Endodermal cell (in vitro differentiated cells): ENCODE results near the gene CTIF. TPM values are rescaled to one million over a fixed set of nuclear protein-coding genes. Genes with fewer than 3 reads are reported as not detected.
A peak's percentile ranks its signal among the peaks of the same experiment; 100 is the strongest.

Experiments used
- DNase-seq: peaks from one replicate; pipeline ENCODE4 v3.0.0-alpha.2; 2017
- H3K27ac ChIP-seq: 2 replicates; pipeline ENCODE4 v1.5.1; 2013; ENCODE audit warnings: mild to moderate bottlenecking, low read depth, low read length, moderate library complexity
- H3K27me3 ChIP-seq: 2 replicates; pipeline ENCODE4 v1.6.1; 2013; ENCODE audit warnings: mild to moderate bottlenecking, low read length, moderate library complexity; ENCODE audit not compliant: insufficient read depth, control insufficient read depth, poor library complexity, severe bottlenecking
- H3K36me3 ChIP-seq: 2 replicates; pipeline ENCODE4 v1.7.0; 2013; ENCODE audit warnings: mild to moderate bottlenecking, low read length, moderate library complexity; ENCODE audit not compliant: control insufficient read depth, insufficient read depth
- H3K4me1 ChIP-seq: one replicate; pipeline ENCODE4 v1.7.0; 2013; ENCODE audit warnings: low read length; ENCODE audit not compliant: control insufficient read depth, insufficient read depth
- H3K4me3 ChIP-seq: 2 replicates; pipeline ENCODE4 v1.5.1; 2013; ENCODE audit warnings: mild to moderate bottlenecking, low read length, moderate library complexity
- H3K9ac ChIP-seq: 2 replicates; pipeline ENCODE4 v1.6.1; 2013; ENCODE audit warnings: mild to moderate bottlenecking, low read length, moderate library complexity; ENCODE audit not compliant: poor library complexity, severe bottlenecking; ENCODE audit errors: extremely low read depth
- H3K9me3 ChIP-seq: 2 replicates; pipeline ENCODE4 v1.6.1; 2013; ENCODE audit warnings: mild to moderate bottlenecking, low read length, moderate library complexity; ENCODE audit not compliant: control insufficient read depth
- H3K27ac Mint-ChIP-seq: 2 replicates; pipeline ENCODE4 v1.8.0; 2020; ENCODE audit warnings: mixed read lengths
- H3K27me3 Mint-ChIP-seq: 2 replicates; pipeline ENCODE4 v1.8.0; 2021; ENCODE audit warnings: mild to moderate bottlenecking, mixed read lengths; ENCODE audit not compliant: insufficient read depth
- H3K36me3 Mint-ChIP-seq: 2 replicates; pipeline ENCODE4 v1.8.0; 2020; ENCODE audit warnings: low read depth, mixed read lengths
- H3K4me1 Mint-ChIP-seq: 2 replicates; pipeline ENCODE4 v1.8.0; 2020; ENCODE audit warnings: mixed read lengths
- H3K4me3 Mint-ChIP-seq: 2 replicates; pipeline ENCODE4 v1.8.0; 2020; ENCODE audit warnings: mild to moderate bottlenecking, moderate library complexity, mixed read lengths
- H3K9me3 Mint-ChIP-seq: 2 replicates; pipeline ENCODE4 v1.8.0; 2020; ENCODE audit warnings: mild to moderate bottlenecking, mixed read lengths
- CTCF ChIP-seq: fragments of 200-600 bp; sonication (generic); conservative IDR thresholded peaks from 2 replicates; pipeline ENCODE4 v1.5.0; 2021; ENCODE audit warnings: antibody characterized with exemption, mild to moderate bottlenecking
- WGBS, 2 experiments: methylation state at CpG; one replicate each; pipeline versions ENCODE4 v1.1.5 to v1.1.7; 2013; ENCODE audit warnings: missing lambda C conversion rate in 2 of 2, mixed read lengths in 1 of 2; ENCODE audit not compliant: insufficient coverage in 1 of 2, insufficient read length in 1 of 2; 5-methylcytosine and 5-hydroxymethylcytosine counted together
- total RNA-seq, 2 donors: library from RNA; stranded (reverse); fragmentation: NEBNext Ultra II Directional in 1 of 2; extraction: Animal tissue kit (Norgen Biotek cat#: 25700) in 1 of 2; gene quantifications; 2 replicates in 1 of 2; 3 replicates in 1 of 2; pipeline ENCODE4 v1.2.1, GENCODE V29; 2021

CTIF gene
- total RNA-seq, 2 donors from 2014 or later: 33.8 to 41.6 TPM

- no peak overlapping the region for H3K27ac Mint-ChIP-seq
- H3K9me3 ChIP-seq: peaks cover 15% of the 10 kb centered on the region
- DNase-seq: peak; percentile 89
- H3K4me1 ChIP-seq: peaks cover 15% of the 10 kb centered on the region
- no peak overlapping the region for H3K9ac ChIP-seq
- H3K4me3 Mint-ChIP-seq: no peak overlapping the region
- peaks cover 10% of the 10 kb centered on the region for H3K36me3 ChIP-seq
- H3K4me3 ChIP-seq: no peak overlapping the region
- H3K27me3 ChIP-seq: no peaks in the 10 kb centered on the region
- peaks cover 16% of the 10 kb centered on the region for H3K36me3 Mint-ChIP-seq
- WGBS, 2 experiments: 59 to 67% methylated on average over 7 to 10 of the region's 10 CpGs
- TF ChIP-seq CTCF: no peak
- peaks cover 40% of the 10 kb centered on the region for H3K4me1 Mint-ChIP-seq
- peaks cover 16% of the 10 kb centered on the region for H3K27me3 Mint-ChIP-seq
- peaks cover 8% of the 10 kb centered on the region for H3K9me3 Mint-ChIP-seq
- H3K27ac ChIP-seq: no peak overlapping the region
Measured at GRCh38 chr18:48580782-48581181, 42.0 kb downstream of the CTIF start.

- Mint-ChIP-seq H3K4me1 (peaks cover 37% of the 10 kb centered on the region), H3K27me3 (peaks cover 16% of the 10 kb centered on the region), H3K9me3 (peaks cover 8% of the 10 kb centered on the region), H3K27ac (no peak overlapping the region), H3K4me3 (no peak overlapping the region), H3K36me3 (peaks cover 16% of the 10 kb centered on the region)
- no peak overlapping the region for H3K27ac ChIP-seq
- no peak for DNase-seq
- no peak overlapping the region for H3K9ac ChIP-seq
- no peak for TF ChIP-seq CTCF
- H3K9me3 ChIP-seq: peaks cover 15% of the 10 kb centered on the region
- H3K36me3 ChIP-seq: peaks cover 10% of the 10 kb centered on the region
- no peaks in the 10 kb centered on the region for H3K27me3 ChIP-seq
- no peak overlapping the region for H3K4me3 ChIP-seq
- peaks cover 15% of the 10 kb centered on the region for H3K4me1 ChIP-seq
- 94 to 96% methylated on average over 3 to 4 of the region's 4 CpGs for WGBS, 2 experiments
Measured at GRCh38 chr18:48581206-48581605, 42.4 kb downstream of the CTIF start.

DNA sequence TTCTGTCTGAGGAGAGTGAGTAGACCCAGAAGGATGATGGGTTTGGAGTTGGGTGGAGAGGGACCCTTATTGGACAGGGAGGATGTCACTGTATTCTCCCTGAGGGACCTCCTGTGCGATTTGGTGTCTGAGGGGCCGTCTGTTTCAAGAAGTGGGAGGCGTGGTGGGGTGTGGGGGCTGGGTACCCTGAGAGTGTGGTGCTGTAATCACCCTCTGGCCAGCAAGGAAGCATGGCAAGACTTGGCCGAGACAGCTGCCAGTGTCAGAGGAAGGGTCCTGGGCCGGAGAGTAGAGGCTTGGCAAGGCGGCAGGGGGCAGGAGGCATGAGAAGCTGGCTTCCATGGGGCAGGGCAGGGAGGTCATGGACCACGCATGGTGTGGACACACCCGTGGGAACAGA is 43.1 kb downstream of the CTIF start:
- peaks cover 10% of the 10 kb centered on the region for H3K36me3 ChIP-seq
- no peak overlapping the region for H3K4me3 ChIP-seq
- H3K9me3 ChIP-seq: peaks cover 15% of the 10 kb centered on the region
- Mint-ChIP-seq H3K36me3 (peaks cover 12% of the 10 kb centered on the region), H3K9me3 (peaks cover 6% of the 10 kb centered on the region), H3K27ac (no peak overlapping the region), H3K4me3 (no peak overlapping the region), H3K27me3 (peaks cover 16% of the 10 kb centered on the region), H3K4me1 (peaks cover 37% of the 10 kb centered on the region)
- H3K27me3 ChIP-seq: no peaks in the 10 kb centered on the region
- no peak overlapping the region for H3K27ac ChIP-seq
- DNase-seq: no peak
- TF ChIP-seq CTCF: no peak
- 94 to 96% methylated on average over 3 to 8 of the region's 8 CpGs for WGBS, 2 experiments
- H3K4me1 ChIP-seq: peaks cover 15% of the 10 kb centered on the region
- no peak overlapping the region for H3K9ac ChIP-seq
